ENCODE results near the gene CLTC.

DNA sequence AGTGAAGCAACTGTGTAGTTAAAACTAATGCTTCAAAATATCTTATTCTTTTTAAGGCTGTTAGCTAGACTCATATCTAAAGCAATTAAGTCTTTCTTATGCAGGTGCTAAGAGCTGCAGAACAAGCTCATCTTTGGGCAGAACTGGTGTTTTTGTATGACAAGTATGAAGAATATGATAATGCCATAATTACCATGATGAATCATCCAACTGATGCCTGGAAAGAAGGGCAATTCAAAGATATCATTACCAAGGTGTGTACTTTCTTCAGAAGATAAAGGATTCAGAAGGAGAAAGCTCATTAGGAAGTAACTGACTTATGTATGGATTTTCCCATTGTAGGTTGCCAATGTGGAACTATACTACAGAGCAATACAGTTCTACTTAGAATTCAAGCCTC is 63.6 kb downstream of the CLTC start:
- TF ChIP-seq, protein P1, sequence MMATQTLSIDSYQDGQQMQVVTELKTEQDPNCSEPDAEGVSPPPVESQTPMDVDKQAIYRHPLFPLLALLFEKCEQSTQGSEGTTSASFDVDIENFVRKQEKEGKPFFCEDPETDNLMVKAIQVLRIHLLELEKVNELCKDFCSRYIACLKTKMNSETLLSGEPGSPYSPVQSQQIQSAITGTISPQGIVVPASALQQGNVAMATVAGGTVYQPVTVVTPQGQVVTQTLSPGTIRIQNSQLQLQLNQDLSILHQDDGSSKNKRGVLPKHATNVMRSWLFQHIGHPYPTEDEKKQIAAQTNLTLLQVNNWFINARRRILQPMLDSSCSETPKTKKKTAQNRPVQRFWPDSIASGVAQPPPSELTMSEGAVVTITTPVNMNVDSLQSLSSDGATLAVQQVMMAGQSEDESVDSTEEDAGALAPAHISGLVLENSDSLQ (IDR thresholded peaks at IDR 0.05) = no peak
- no peak for TF ChIP-seq SUZ12 (IDR thresholded peaks at IDR 0.05)
